Tibial artery (tissue), 4 donors: ENCODE results near the gene UMODL1.

ENCODE experiments used
- DNase-seq, 2 donors: peaks; one replicate each; pipeline ENCODE4 v3.0.0-alpha.2; 2019
- H3K27ac ChIP-seq, 2 donors: fragments of 200-600 bp; sonication (generic) in 1 of 2; 1 replicate in 1 of 2; 2 replicates in 1 of 2; pipeline ENCODE4 v1.5.1; 2018 to 2019; ENCODE audit warnings: mild to moderate bottlenecking in 1 of 2
- H3K27me3 ChIP-seq, 2 donors: fragments of 200-600 bp; sonication (generic) in 1 of 2; one replicate each; pipeline versions ENCODE4 v1.5.1 to v1.6.0; 2016 to 2019
- H3K36me3 ChIP-seq, 3 donors: fragments of 200-600 bp; sonication (generic) in 2 of 3; one replicate each; pipeline ENCODE4 v1.5.1; 2016 to 2019; ENCODE audit warnings: mild to moderate bottlenecking in 2 of 3
- H3K4me1 ChIP-seq, 4 donors: fragments of 200-600 bp; sonication (generic) in 2 of 4; 1 replicate in 3 of 4; 2 replicates in 1 of 4; pipeline ENCODE4 v1.5.1; 2016 to 2019
- H3K4me3 ChIP-seq, 2 donors: fragments of 200-600 bp; sonication (generic) in 1 of 2; 1 replicate in 1 of 2; 2 replicates in 1 of 2; pipeline ENCODE4 v1.5.1; 2018 to 2019; ENCODE audit warnings: mild to moderate bottlenecking in 2 of 2
- H3K9me3 ChIP-seq, 3 donors: fragments of 200-600 bp; sonication (generic) in 1 of 3; one replicate each; pipeline ENCODE4 v1.5.1; 2016 to 2019
- CTCF ChIP-seq, 2 experiments: fragments of 200-600 bp in 1 of 2; fragments of 450-650 bp in 1 of 2; IDR thresholded peaks; one replicate each; pipeline ENCODE4 v1.5.1; 2017 to 2019; ENCODE audit warnings: antibody characterized with exemption in 2 of 2, mild to moderate bottlenecking in 1 of 2, moderate library complexity in 1 of 2
- intact Hi-C: fragments of 100-400 bp; cut with DNase I; formaldehyde crosslinking; loops from one replicate; pipeline ENCODE4 v1.15.0; 2023; ENCODE audit warnings: low total_unique reads

Gene UMODL1

GRCh38 chr21:42171091-42172053 lies 100.3 kb downstream of the UMODL1 start:
- DNase-seq = no peak
- H3K36me3 ChIP-seq = no peaks in the 10 kb centered on the region
- no peak overlapping the region for H3K4me3 ChIP-seq
- H3K27ac ChIP-seq = no peak overlapping the region
- H3K27me3 ChIP-seq = peaks cover 0 to 16% of the 10 kb centered on the region in 2 donors
- TF ChIP-seq CTCF (IDR thresholded peaks at IDR 0.05) = no peak
- H3K4me1 ChIP-seq = peaks cover 0 to 3% (median 0%) of the 10 kb centered on the region in 4 donors
- intact Hi-C loops = no loop called here
- H3K9me3 ChIP-seq = no peaks in the 10 kb centered on the region

- no peaks in the 10 kb centered on the region for H3K9me3 ChIP-seq
- peaks cover 0 to 16% of the 10 kb centered on the region in 2 donors for H3K27me3 ChIP-seq
- no peaks in the 10 kb centered on the region for H3K36me3 ChIP-seq
- no peak overlapping the region for H3K27ac ChIP-seq
- peaks cover 0 to 13% (median 2%) of the 10 kb centered on the region in 4 donors for H3K4me1 ChIP-seq
- intact Hi-C loops = no loop called here
- H3K4me3 ChIP-seq = no peak overlapping the region
- TF ChIP-seq CTCF (IDR thresholded peaks at IDR 0.05) = no peak
- DNase-seq = no peak
These were observed 101.7 kb downstream of the UMODL1 start for GRCh38 chr21:42172596-42173483.

GRCh38 chr21:42174173-42174572 lies 103.1 kb downstream of the UMODL1 start:
- Histone ChIP-seq H3K27me3 (peaks cover 0 to 16% of the 10 kb centered on the region in 2 donors), H3K9me3 (no peaks in the 10 kb centered on the region), H3K4me1 (peaks cover 0 to 13% (median 2%) of the 10 kb centered on the region in 4 donors), H3K27ac (no peak overlapping the region), H3K4me3 (no peak overlapping the region), H3K36me3 (no peaks in the 10 kb centered on the region)
- intact Hi-C loops = no loop called here
- no peak for DNase-seq
- no peak for TF ChIP-seq CTCF (IDR thresholded peaks at IDR 0.05)

- intact Hi-C loops = no loop called here
- H3K9me3 ChIP-seq = no peaks in the 10 kb centered on the region
- no peaks in the 10 kb centered on the region for H3K36me3 ChIP-seq
- no peak for DNase-seq
- TF ChIP-seq CTCF (IDR thresholded peaks at IDR 0.05) = no peak
- H3K4me1 ChIP-seq = peaks cover 0 to 13% (median 2%) of the 10 kb centered on the region in 4 donors
- no peak overlapping the region for H3K4me3 ChIP-seq
- H3K27ac ChIP-seq = no peak overlapping the region
- H3K27me3 ChIP-seq = peaks cover 0 to 16% of the 10 kb centered on the region in 2 donors
These were observed 104.1 kb downstream of the UMODL1 start for GRCh38 chr21:42175110-42175710.

- H3K27ac ChIP-seq = peak overlapping the region in 1 of 2 donors; percentile 46
- no peak overlapping the region for H3K4me3 ChIP-seq
- intact Hi-C loops = no loop called here
- H3K27me3 ChIP-seq = peaks cover 0 to 16% of the 10 kb centered on the region in 2 donors
- no peak for TF ChIP-seq CTCF (IDR thresholded peaks at IDR 0.05)
- DNase-seq = no peak
- no peaks in the 10 kb centered on the region for H3K36me3 ChIP-seq
- no peaks in the 10 kb centered on the region for H3K9me3 ChIP-seq
- peaks cover 0 to 13% (median 2%) of the 10 kb centered on the region in 4 donors for H3K4me1 ChIP-seq
These were observed 105.7 kb downstream of the UMODL1 start for GRCh38 chr21:42176859-42177258.
